OCI-LY1 (cell line): ENCODE results near the gene CYP2E1.

Experiments used
- H2AFZ ChIP-seq: fragments of 200-600 bp; sonication (generic), shearing (Covaris generic); 2 replicates; pipeline ENCODE4 v1.6.0; 2014; ENCODE audit warnings: antibody characterized with exemption, mild to moderate bottlenecking, low read length
- H3F3A ChIP-seq: fragments of 200-600 bp; sonication (generic), shearing (Covaris generic); 2 replicates; pipeline ENCODE4 v1.6.0; 2014; ENCODE audit warnings: mild to moderate bottlenecking, antibody characterized with exemption, low read length, moderate library complexity; ENCODE audit not compliant: insufficient read depth
- H3K27ac ChIP-seq: fragments of 200-600 bp; sonication (generic); 2 replicates; pipeline ENCODE4 v1.5.1; 2014; ENCODE audit warnings: low read length, mixed run types, mild to moderate bottlenecking, low read depth; ENCODE audit not compliant: poor library complexity, severe bottlenecking
- H3K27me3 ChIP-seq: fragments of 200-600 bp; sonication (generic); 2 replicates; pipeline ENCODE4 v1.6.0; 2014; ENCODE audit warnings: antibody characterized with exemption, mild to moderate bottlenecking, low read length, moderate library complexity; ENCODE audit not compliant: insufficient read depth
- H3K36me3 ChIP-seq: fragments of 200-600 bp; sonication (generic); 2 replicates; pipeline ENCODE4 v1.6.1; 2014; ENCODE audit warnings: mild to moderate bottlenecking, antibody characterized with exemption, low read length, moderate library complexity, mixed read lengths; ENCODE audit not compliant: insufficient read depth
- H3K4me1 ChIP-seq: fragments of 200-600 bp; sonication (generic); 2 replicates; pipeline ENCODE4 v1.5.1; 2014; ENCODE audit warnings: mild to moderate bottlenecking, low read length, moderate library complexity; ENCODE audit not compliant: insufficient read depth, severe bottlenecking
- H3K4me2 ChIP-seq: fragments of 200-600 bp; sonication (generic), shearing (Covaris generic); 2 replicates; pipeline ENCODE4 v1.6.1; 2014; ENCODE audit warnings: low read length
- H3K4me3 ChIP-seq: fragments of 200-600 bp; sonication (generic); 2 replicates; pipeline ENCODE4 v1.5.1; 2014; ENCODE audit warnings: low read length, low read depth, mild to moderate bottlenecking, mixed read lengths; ENCODE audit not compliant: poor library complexity, severe bottlenecking
- H3K79me2 ChIP-seq: fragments of 200-600 bp; shearing (Covaris generic); 2 replicates; pipeline ENCODE4 v1.6.1; 2016; ENCODE audit warnings: mixed run types, low read length, mixed read lengths; ENCODE audit not compliant: insufficient read depth
- H3K9ac ChIP-seq: fragments of 200-600 bp; sonication (generic), shearing (Covaris generic); 2 replicates; pipeline ENCODE4 v1.6.1; 2014; ENCODE audit warnings: mild to moderate bottlenecking, low read length, mixed read lengths
- H3K9me2 ChIP-seq: fragments of 200-600 bp; sonication (generic), shearing (Covaris generic); 2 replicates; pipeline ENCODE4 v1.6.1; 2014; ENCODE audit warnings: low read depth, mild to moderate bottlenecking, low read length, mixed read lengths
- H3K9me3 ChIP-seq: fragments of 200-600 bp; shearing (Covaris generic); 2 replicates; pipeline ENCODE4 v1.6.1; 2014; ENCODE audit warnings: low read length, mixed read lengths
- H4K20me1 ChIP-seq: fragments of 200-600 bp; sonication (generic), shearing (Covaris generic); 2 replicates; pipeline ENCODE4 v1.6.0; 2016; ENCODE audit warnings: mild to moderate bottlenecking, low read length; ENCODE audit not compliant: insufficient read depth
- CTCF ChIP-seq: fragments of 200-600 bp; sonication (generic), shearing (Covaris generic); IDR thresholded peaks from 2 replicates; pipeline ENCODE4 v1.5.1; 2017; ENCODE audit warnings: mild to moderate bottlenecking, antibody characterized with exemption, low read length, moderate library complexity, mixed read lengths
- EZH2 ChIP-seq: fragments of 200-600 bp; sonication (generic), shearing (Covaris generic); IDR thresholded peaks from 2 replicates; pipeline ENCODE4 v1.8.0; 2017; ENCODE audit warnings: borderline replicate concordance, mixed run types, mild to moderate bottlenecking, antibody characterized with exemption, low read length, moderate library complexity, mixed read lengths

Gene CYP2E1

DNA sequence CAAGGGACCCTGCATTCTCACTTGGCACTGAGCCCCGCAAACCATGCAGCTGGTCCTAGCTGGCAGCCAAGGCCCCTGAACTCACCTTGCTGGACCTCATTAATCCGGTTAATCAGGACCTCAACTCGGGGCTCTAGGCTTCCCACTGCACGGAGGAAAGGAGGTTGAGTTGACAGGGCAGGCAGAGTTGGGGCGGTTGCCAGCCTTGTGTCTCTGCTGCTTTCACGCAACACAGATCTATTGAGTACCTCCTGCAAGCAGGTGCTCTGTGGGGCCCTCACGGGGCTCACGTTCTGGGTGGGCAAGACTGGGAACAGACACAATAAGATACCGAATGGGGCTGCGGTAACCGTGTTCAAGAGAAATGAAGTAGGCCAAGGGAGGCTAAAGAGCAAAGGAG is 32.1 kb downstream of the CYP2E1 start:
- Histone ChIP-seq H3K27me3 (no peaks in the 10 kb centered on the region), H3K9ac (no peak overlapping the region), H2AFZ (no peak overlapping the region), H3K79me2 (no peaks in the 10 kb centered on the region), H3F3A (no peaks in the 10 kb centered on the region), H4K20me1 (no peaks in the 10 kb centered on the region), H3K9me2 (no peaks in the 10 kb centered on the region), H3K4me1 (no peaks in the 10 kb centered on the region), H3K9me3 (no peaks in the 10 kb centered on the region), H3K36me3 (no peaks in the 10 kb centered on the region), H3K4me2 (no peak overlapping the region), H3K4me3 (no peak overlapping the region), H3K27ac (no peak overlapping the region)
- no peak for TF ChIP-seq CTCF
- no peak for TF ChIP-seq EZH2

DNA sequence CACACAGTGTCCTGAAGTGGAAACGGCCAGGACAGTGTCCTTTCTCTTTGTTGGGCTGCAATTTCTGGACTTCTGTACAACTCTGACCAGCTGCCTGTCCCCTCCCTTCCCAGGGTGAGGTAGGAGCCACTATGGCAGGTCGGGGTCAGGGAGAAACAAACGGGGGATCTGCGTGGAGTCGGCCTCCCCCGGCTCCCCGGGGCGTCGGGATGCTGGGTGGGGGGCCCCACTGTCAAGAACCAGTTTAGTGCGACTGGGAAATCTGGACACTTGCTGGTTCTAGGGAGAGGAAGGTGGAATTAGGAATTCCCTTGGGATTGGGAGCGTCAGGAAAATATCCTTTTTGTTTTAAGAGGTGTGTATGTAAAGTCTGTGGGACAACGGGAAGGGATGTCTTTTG is 37.7 kb downstream of the CYP2E1 start:
- H3K4me3 ChIP-seq: no peak overlapping the region
- H3K36me3 ChIP-seq: no peaks in the 10 kb centered on the region
- no peaks in the 10 kb centered on the region for H3F3A ChIP-seq
- no peaks in the 10 kb centered on the region for H3K9me2 ChIP-seq
- no peak for TF ChIP-seq CTCF
- no peak for TF ChIP-seq EZH2
- no peaks in the 10 kb centered on the region for H4K20me1 ChIP-seq
- no peak overlapping the region for H3K4me2 ChIP-seq
- no peaks in the 10 kb centered on the region for H3K9me3 ChIP-seq
- no peak overlapping the region for H2AFZ ChIP-seq
- H3K27ac ChIP-seq: no peak overlapping the region
- no peaks in the 10 kb centered on the region for H3K79me2 ChIP-seq
- H3K27me3 ChIP-seq: no peaks in the 10 kb centered on the region
- H3K4me1 ChIP-seq: no peaks in the 10 kb centered on the region
- no peak overlapping the region for H3K9ac ChIP-seq

- Histone ChIP-seq H3K27me3 (no peaks in the 10 kb centered on the region), H2AFZ (no peak within 1 kb of the TSS), H4K20me1 (no peaks in the 10 kb centered on the region), H3K79me2 (no peaks in the 10 kb centered on the region), H3K4me3 (no peak within 1 kb of the TSS), H3K9ac (no peak within 1 kb of the TSS), H3K9me3 (no peaks in the 10 kb centered on the region), H3K4me1 (no peaks in the 10 kb centered on the region), H3F3A (no peaks in the 10 kb centered on the region), H3K36me3 (no peaks in the 10 kb centered on the region), H3K4me2 (no peak within 1 kb of the TSS), H3K9me2 (no peaks in the 10 kb centered on the region), H3K27ac (no peak within 1 kb of the TSS)
- no peak for TF ChIP-seq CTCF
- no peak for TF ChIP-seq EZH2
Measured at GRCh38 chr10:133565441-133566294, 38.5 kb downstream of the CYP2E1 start, which contains the start of gene SYCE1. TSS of gene SYCE1 (minus strand) at chr10:133565583. CDS start at chr10:133565529, 54 bp downstream.
